ENCODE data around the gene MTHFSD. TPM values are rescaled to one million over a fixed set of nuclear protein-coding genes. Genes with fewer than 3 reads are reported as not detected.

The MTHFSD gene
- total RNA-seq, 1 experiment from 2014 or later: 4.7 TPM

- no peak for DNase-seq
- H4K91ac ChIP-seq (ENCODE audit: insufficient read length, low read depth, low read length): no peak overlapping the region
- H2BK5ac ChIP-seq (ENCODE audit: insufficient read length, low read length): no peak overlapping the region
- H3K14ac ChIP-seq (ENCODE audit: insufficient read depth, low read length): no peak overlapping the region; the same call in 1 of the 2 replicates
- H3K23me2 ChIP-seq (ENCODE audit: insufficient read length, low read depth, low read length, poor library complexity, severe bottlenecking): no peaks in the 10 kb centered on the region
- no peak for TF ChIP-seq CTCF (conservative IDR thresholded peaks at IDR 0.05)
- Mint-ChIP-seq H3K4me3 (no peak overlapping the region), H3K36me3 (ENCODE audit: insufficient read depth in 1 of 3, low read depth in 3 of 3) (peaks cover 3 to 5% (median 4%) of the 10 kb centered on the region in 3 experiments; a peak in 4 of 7 replicates), H3K27me3 (ENCODE audit: low read depth) (peaks cover 73% of the 10 kb centered on the region), H3K9me3 (peaks cover 9 to 14% of the 10 kb centered on the region in 2 experiments), H3K27ac (no peak overlapping the region), H3K4me1 (peaks cover 8 to 11% of the 10 kb centered on the region in 2 experiments)
- no peak overlapping the region for H2BK15ac ChIP-seq (ENCODE audit: low read depth, low read length)
- H4K20me1 ChIP-seq (ENCODE audit: control insufficient read depth, insufficient read depth, insufficient read length): no peaks in the 10 kb centered on the region
- no peaks in the 10 kb centered on the region for H3K79me1 ChIP-seq (ENCODE audit: insufficient read depth, low read depth, low read length, poor library complexity, severe bottlenecking)
- WGBS (ENCODE audit: extremely low coverage, insufficient read length, low lambda C conversion rate): no CpG with 5 or more reads among the region's 15 CpGs
- H3K56ac ChIP-seq (ENCODE audit: insufficient read length, low read depth, low read length): no peak overlapping the region
- H2BK120ac ChIP-seq (ENCODE audit: low read depth, low read length, poor library complexity, severe bottlenecking): no peak overlapping the region
- H3K79me2 ChIP-seq (ENCODE audit: insufficient read depth, low read length): no peaks in the 10 kb centered on the region
- H2BK20ac ChIP-seq (ENCODE audit: low read depth, low read length, poor library complexity, severe bottlenecking): no peak overlapping the region
- no peak overlapping the region for H3T11ph ChIP-seq (ENCODE audit: low read length)
- H3K18ac ChIP-seq (ENCODE audit: insufficient read length, low read depth, low read length): no peak overlapping the region
- H3K9me3 ChIP-seq (ENCODE audit: control insufficient read depth, low read depth, low read length): no peaks in the 10 kb centered on the region
- no peak overlapping the region for H4K5ac ChIP-seq (ENCODE audit: insufficient read length, low read depth, low read length)
- no peak overlapping the region for H3K23ac ChIP-seq (ENCODE audit: insufficient read length, low read depth, low read length)
- no peak overlapping the region for H2AK5ac ChIP-seq (ENCODE audit: insufficient read length, low read length)
- H3K27ac ChIP-seq (ENCODE audit: insufficient read length, low read depth, low read length): no peak overlapping the region
- H4K8ac ChIP-seq (replicated peaks; ENCODE audit: insufficient read length, low read depth, low read length): no peak overlapping the region
- H3K4me1 ChIP-seq (ENCODE audit: insufficient read depth, low read length): no peaks in the 10 kb centered on the region
- no peak overlapping the region for H3K4me2 ChIP-seq (ENCODE audit: insufficient read depth, insufficient read length, low read length)
- no peaks in the 10 kb centered on the region for H3K27me3 ChIP-seq (ENCODE audit: insufficient read depth, low read length)
- no peak overlapping the region for H2AFZ ChIP-seq (ENCODE audit: low read length)
- H2BK12ac ChIP-seq (ENCODE audit: insufficient read length, low read depth, low read length): no peak overlapping the region
- H3K9ac ChIP-seq (ENCODE audit: extremely low read depth, insufficient read length, low read length): no peak overlapping the region
- H3K4ac ChIP-seq (ENCODE audit: low read depth, low read length): no peak overlapping the region
Observed at GRCh38 chr16:86480444-86480843, 74.6 kb downstream of the MTHFSD start.

Other genes with a start within 250 kb of the MTHFSD start
- not detected in 2 replicates for gene FOXF1, start 44.7 kb downstream of the MTHFSD start, total RNA-seq (2021)
- 0.07 TPM in 1 of 2 replicates, not detected in the other for gene FOXC2, start 11.6 kb upstream of the MTHFSD start, total RNA-seq (2021)
- gene FOXL1, start 23.3 kb upstream of the MTHFSD start, total RNA-seq (2021): 0.09 and 0.18 TPM in 2 replicates